ENCODE measurements around the gene DMAC1. TPM values are rescaled to one million over a fixed set of nuclear protein-coding genes. Genes with fewer than 3 reads are reported as not detected.

DMAC1 gene
- total and polyA plus RNA-seq, 2 donors (not counting 1 experiment from before 2014, with no cell fraction given), result 9.8 to 25.7 TPM

DNA sequence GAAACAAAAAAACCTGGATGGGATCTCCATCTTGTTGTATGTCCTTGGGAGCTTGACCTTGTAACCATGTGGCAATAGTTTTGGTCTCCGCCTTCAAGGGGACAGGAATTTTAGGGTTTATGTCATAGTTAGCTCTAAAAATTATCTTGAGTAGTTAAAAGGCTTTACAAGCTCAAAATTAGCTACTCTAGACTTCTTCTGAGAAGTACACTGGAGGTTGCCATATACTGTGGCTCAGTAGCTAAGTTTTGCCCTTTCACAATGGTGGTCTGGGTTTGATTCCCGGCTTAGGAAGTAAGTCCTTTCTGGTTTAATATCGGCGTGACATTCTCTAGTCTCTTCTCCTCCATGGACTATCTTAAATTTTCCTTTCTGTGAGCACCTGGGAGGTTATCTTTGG lies 48.9 kb upstream of the DMAC1 start:
- no peaks in the 10 kb centered on the region for H3K79me2 ChIP-seq (ENCODE audit: control insufficient read depth, insufficient read depth, low read length)
- POLR2A ChIA-PET, result no interaction called here
- ATAC-seq (ENCODE audit: low read depth) (no peak), DNase-seq (no peak)
- no peak overlapping the region for H3K9ac ChIP-seq (ENCODE audit: low read length)
- no peaks in the 10 kb centered on the region for H3K27me3 Mint-ChIP-seq
- CTCF ChIA-PET, result no interaction called here
- H3K9me3 Mint-ChIP-seq (ENCODE audit: insufficient read depth), result peaks cover 2% of the 10 kb centered on the region
- H3K9me3 ChIP-seq (ENCODE audit: control extremely low read depth in 1 of 3, control insufficient read depth in 2 of 3, insufficient read depth in 1 of 3, low read length in 2 of 3), result no peaks in the 10 kb centered on the region
- no peak overlapping the region for H3K4me3 ChIP-seq (ENCODE audit: control extremely low read depth in 1 of 5, extremely low read depth in 1 of 5, insufficient read depth in 1 of 5, low read depth in 2 of 5, low read length in 4 of 5)
- no peak overlapping the region for H3K27ac Mint-ChIP-seq
- no peaks in the 10 kb centered on the region for H4K20me1 ChIP-seq (ENCODE audit: control insufficient read depth, insufficient read depth, low read length, poor library complexity, severe bottlenecking)
- H3K4me3 Mint-ChIP-seq, result no peak overlapping the region
- no peaks in the 10 kb centered on the region for H3K27me3 ChIP-seq (replicated peaks in 1 of 4; ENCODE audit: control extremely low read depth in 1 of 4, control insufficient read depth in 3 of 4, insufficient read depth in 4 of 4, low read length in 3 of 4)
- no peak overlapping the region for H2AFZ ChIP-seq (ENCODE audit: insufficient read depth, low read depth, low read length, poor library complexity, severe bottlenecking)
- no peak overlapping the region for H3K4me2 ChIP-seq (replicated peaks; ENCODE audit: low read depth, low read length, poor library complexity, severe bottlenecking)
- no peaks in the 10 kb centered on the region for H3K36me3 ChIP-seq (replicated peaks in 1 of 2; ENCODE audit: control extremely low read depth in 1 of 2, control insufficient read depth in 1 of 2, extremely low read depth in 1 of 2, insufficient read depth in 2 of 2, low read length in 1 of 2)
- H3K4me1 Mint-ChIP-seq, result peaks cover 5% of the 10 kb centered on the region
- TF ChIP-seq, protein P1, sequence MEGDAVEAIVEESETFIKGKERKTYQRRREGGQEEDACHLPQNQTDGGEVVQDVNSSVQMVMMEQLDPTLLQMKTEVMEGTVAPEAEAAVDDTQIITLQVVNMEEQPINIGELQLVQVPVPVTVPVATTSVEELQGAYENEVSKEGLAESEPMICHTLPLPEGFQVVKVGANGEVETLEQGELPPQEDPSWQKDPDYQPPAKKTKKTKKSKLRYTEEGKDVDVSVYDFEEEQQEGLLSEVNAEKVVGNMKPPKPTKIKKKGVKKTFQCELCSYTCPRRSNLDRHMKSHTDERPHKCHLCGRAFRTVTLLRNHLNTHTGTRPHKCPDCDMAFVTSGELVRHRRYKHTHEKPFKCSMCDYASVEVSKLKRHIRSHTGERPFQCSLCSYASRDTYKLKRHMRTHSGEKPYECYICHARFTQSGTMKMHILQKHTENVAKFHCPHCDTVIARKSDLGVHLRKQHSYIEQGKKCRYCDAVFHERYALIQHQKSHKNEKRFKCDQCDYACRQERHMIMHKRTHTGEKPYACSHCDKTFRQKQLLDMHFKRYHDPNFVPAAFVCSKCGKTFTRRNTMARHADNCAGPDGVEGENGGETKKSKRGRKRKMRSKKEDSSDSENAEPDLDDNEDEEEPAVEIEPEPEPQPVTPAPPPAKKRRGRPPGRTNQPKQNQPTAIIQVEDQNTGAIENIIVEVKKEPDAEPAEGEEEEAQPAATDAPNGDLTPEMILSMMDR (IDR thresholded peaks at IDR 0.05), result no peak
- TF ChIP-seq EZH2 (IDR thresholded peaks at IDR 0.05; ENCODE audit: borderline replicate concordance, insufficient read depth, low read depth, low read length, poor library complexity, severe bottlenecking), result no peak
- intact Hi-C loops (cut with micrococcal nuclease), result loop anchor here (10.0 kb wide), 1 partner anchor 206 kb away; no protein-coding TSS in a partner anchor
- H3K27ac ChIP-seq (ENCODE audit: low read length in 2 of 2), result no peak overlapping the region
- WGBS (ENCODE audit: insufficient coverage), result 100% methylated on average over 1 of the region's 4 CpGs
- peaks cover 0 to 7% of the 10 kb centered on the region in 2 donors for H3K4me1 ChIP-seq (ENCODE audit: control insufficient read depth in 2 of 2, insufficient read depth in 2 of 2, low read length in 2 of 2)

DNA sequence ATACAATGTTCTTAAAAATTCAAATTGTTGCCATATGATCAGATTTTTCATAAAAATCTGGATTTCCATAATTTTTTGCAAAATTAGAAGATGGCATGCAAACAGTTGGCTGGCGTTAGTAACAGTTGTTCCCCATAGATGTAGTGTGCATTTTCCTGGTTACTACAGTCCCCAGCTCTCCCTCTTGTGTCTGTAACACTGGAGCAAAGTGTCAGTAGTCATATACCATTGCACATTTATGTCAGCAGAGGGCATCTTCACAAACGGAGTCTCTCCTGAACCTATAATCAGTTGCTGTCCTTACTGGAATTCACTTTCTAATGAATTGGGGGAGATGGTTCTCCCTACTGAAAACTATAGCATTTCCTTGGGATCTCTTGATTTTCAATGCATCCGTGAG lies 44.7 kb upstream of the DMAC1 start:
- Mint-ChIP-seq H3K9me3 (ENCODE audit: insufficient read depth) (no peaks in the 10 kb centered on the region), H3K4me1 (peaks cover 6% of the 10 kb centered on the region), H3K4me3 (no peak overlapping the region), H3K27me3 (no peaks in the 10 kb centered on the region), H3K27ac (no peak overlapping the region)
- H3K27ac ChIP-seq (ENCODE audit: low read length in 2 of 2), result no peak overlapping the region
- ChIA-PET POLR2A (no interaction called here), CTCF (interaction anchor here (0.9 to 1.6 kb wide), 2 partner anchors 138 to 212 kb away, joined by 3 to 7 read pairs; no protein-coding TSS in a partner anchor)
- TF ChIP-seq, protein P1 (IDR thresholded peaks at IDR 0.05), result peak; percentile 69
- no peak for TF ChIP-seq EZH2 (IDR thresholded peaks at IDR 0.05; ENCODE audit: borderline replicate concordance, insufficient read depth, low read depth, low read length, poor library complexity, severe bottlenecking)
- ATAC-seq (ENCODE audit: low read depth) (no peak), DNase-seq (peak; percentile 54)
- H3K79me2 ChIP-seq (ENCODE audit: control insufficient read depth, insufficient read depth, low read length), result no peaks in the 10 kb centered on the region
- H3K4me3 ChIP-seq (ENCODE audit: control extremely low read depth in 1 of 5, extremely low read depth in 1 of 5, insufficient read depth in 1 of 5, low read depth in 2 of 5, low read length in 4 of 5), result no peak overlapping the region
- no peaks in the 10 kb centered on the region for H3K27me3 ChIP-seq (replicated peaks in 1 of 4; ENCODE audit: control extremely low read depth in 1 of 4, control insufficient read depth in 3 of 4, insufficient read depth in 4 of 4, low read length in 3 of 4)
- no peaks in the 10 kb centered on the region for H3K36me3 ChIP-seq (replicated peaks in 1 of 2; ENCODE audit: control extremely low read depth in 1 of 2, control insufficient read depth in 1 of 2, extremely low read depth in 1 of 2, insufficient read depth in 2 of 2, low read length in 1 of 2)
- no peak overlapping the region for H2AFZ ChIP-seq (ENCODE audit: insufficient read depth, low read depth, low read length, poor library complexity, severe bottlenecking)
- intact Hi-C loops (cut with micrococcal nuclease), result loop anchor here (5.0 to 10.0 kb wide), 2 partner anchors 211 to 338 kb away; no protein-coding TSS in a partner anchor
- H3K9ac ChIP-seq (ENCODE audit: low read length), result no peak overlapping the region
- peaks cover 0 to 2% (median 0%) of the 10 kb centered on the region in 3 donors for H3K9me3 ChIP-seq (ENCODE audit: control extremely low read depth in 1 of 3, control insufficient read depth in 2 of 3, insufficient read depth in 1 of 3, low read length in 2 of 3)
- H3K4me1 ChIP-seq (ENCODE audit: control insufficient read depth in 2 of 2, insufficient read depth in 2 of 2, low read length in 2 of 2), result peaks cover 0 to 7% of the 10 kb centered on the region in 2 donors
- no peaks in the 10 kb centered on the region for H4K20me1 ChIP-seq (ENCODE audit: control insufficient read depth, insufficient read depth, low read length, poor library complexity, severe bottlenecking)
- H3K4me2 ChIP-seq (replicated peaks; ENCODE audit: low read depth, low read length, poor library complexity, severe bottlenecking), result no peak overlapping the region
- WGBS (ENCODE audit: insufficient coverage), result 80% methylated on average over 1 of the region's 3 CpGs

Data from B cell (primary cell).